ENCODE data around the gene EDEM3. TPM values are rescaled to one million over a fixed set of nuclear protein-coding genes. Genes with fewer than 3 reads are reported as not detected.

The EDEM3 gene
- total RNA-seq, 2 experiments from 2014 or later: 12.5 to 14.5 TPM

GRCh38 chr1:184669391-184669790 is 85.3 kb downstream of the EDEM3 start:
- TF ChIP-seq CTCF (IDR thresholded peaks at IDR 0.05): no peak
- no peaks in the 10 kb centered on the region for H3K4me1 Mint-ChIP-seq (ENCODE audit: low read depth)
- H3K27me3 Mint-ChIP-seq: peaks cover 25% of the 10 kb centered on the region
- no peak for DNase-seq
- H3K27ac Mint-ChIP-seq: no peak overlapping the region
- ChIA-PET POLR2A (no interaction called here), CTCF (no interaction called here)
- ATAC-seq: no peak
- no peak overlapping the region for H3K4me3 Mint-ChIP-seq
- H3K36me3 Mint-ChIP-seq (ENCODE audit: low read depth): no peaks in the 10 kb centered on the region
- no peaks in the 10 kb centered on the region for H3K9me3 Mint-ChIP-seq
- intact Hi-C loops (cut with micrococcal nuclease): no loop called here

GRCh38 chr1:184665360-184665759 is 89.3 kb downstream of the EDEM3 start:
- H3K36me3 Mint-ChIP-seq (ENCODE audit: low read depth): no peaks in the 10 kb centered on the region
- POLR2A ChIA-PET: no interaction called here
- peaks cover 12% of the 10 kb centered on the region for H3K27me3 Mint-ChIP-seq
- DNase-seq (no peak), ATAC-seq (no peak)
- intact Hi-C loops (cut with micrococcal nuclease): no loop called here
- H3K9me3 Mint-ChIP-seq: no peaks in the 10 kb centered on the region
- TF ChIP-seq CTCF (IDR thresholded peaks at IDR 0.05): no peak
- H3K27ac Mint-ChIP-seq: no peak overlapping the region
- CTCF ChIA-PET: interaction anchor here (1.1 to 2.3 kb wide), 2 partner anchors 12 to 45 kb away, joined by 3 to 19 read pairs; no protein-coding TSS in a partner anchor
- peaks cover 2% of the 10 kb centered on the region for H3K4me1 Mint-ChIP-seq (ENCODE audit: low read depth)
- H3K4me3 Mint-ChIP-seq: no peak overlapping the region

GRCh38 chr1:184664661-184665060 is 90.0 kb downstream of the EDEM3 start:
- ATAC-seq: no peak
- Mint-ChIP-seq H3K27ac (no peak overlapping the region), H3K36me3 (ENCODE audit: low read depth) (no peaks in the 10 kb centered on the region)

GRCh38 chr1:184664042-184664660 is 90.5 kb downstream of the EDEM3 start:
- Mint-ChIP-seq H3K36me3 (ENCODE audit: low read depth) (no peaks in the 10 kb centered on the region), H3K4me3 (no peak overlapping the region), H3K27ac (no peak overlapping the region), H3K9me3 (no peaks in the 10 kb centered on the region), H3K4me1 (ENCODE audit: low read depth) (peaks cover 2% of the 10 kb centered on the region), H3K27me3 (peaks cover 12% of the 10 kb centered on the region)
- CTCF ChIA-PET: interaction anchor here (0.6 to 2.3 kb wide), 36 partner anchors 8 to 659 kb away, joined by 3 to 19 read pairs (median 4); partner anchors contain the start of gene TSEN15
- peak; percentile 90 for ATAC-seq
- peak; percentile 70 for DNase-seq
- POLR2A ChIA-PET: no interaction called here
- intact Hi-C loops (cut with micrococcal nuclease): no loop called here
- TF ChIP-seq CTCF (IDR thresholded peaks at IDR 0.05): peak; percentile 94

More at GRCh38 chr1:184664661-184665060, 90.0 kb downstream of the EDEM3 start:
- H3K4me1 Mint-ChIP-seq (ENCODE audit: low read depth): peaks cover 2% of the 10 kb centered on the region
- no peak overlapping the region for H3K4me3 Mint-ChIP-seq
- peaks cover 12% of the 10 kb centered on the region for H3K27me3 Mint-ChIP-seq
- intact Hi-C loops (cut with micrococcal nuclease): no loop called here
- ChIA-PET POLR2A (no interaction called here), CTCF (interaction anchor here (1.0 to 2.3 kb wide), 27 partner anchors 7 to 659 kb away, joined by 3 to 19 read pairs (median 4); no protein-coding TSS in a partner anchor)
- TF ChIP-seq CTCF (IDR thresholded peaks at IDR 0.05): no peak
- H3K9me3 Mint-ChIP-seq: no peaks in the 10 kb centered on the region
- no peak for DNase-seq

- no peak overlapping the region for H3K4me3 Mint-ChIP-seq
- H3K27ac Mint-ChIP-seq: no peak overlapping the region
- ATAC-seq (no peak), DNase-seq (no peak)
- no peak for TF ChIP-seq CTCF (IDR thresholded peaks at IDR 0.05)
- peaks cover 12% of the 10 kb centered on the region for H3K27me3 Mint-ChIP-seq
- H3K4me1 Mint-ChIP-seq (ENCODE audit: low read depth): peaks cover 2% of the 10 kb centered on the region
- intact Hi-C loops (cut with micrococcal nuclease): no loop called here
- ChIA-PET POLR2A (no interaction called here), CTCF (no interaction called here)
- H3K9me3 Mint-ChIP-seq: no peaks in the 10 kb centered on the region
- H3K36me3 Mint-ChIP-seq (ENCODE audit: low read depth): no peaks in the 10 kb centered on the region
These were observed 92.9 kb downstream of the EDEM3 start for GRCh38 chr1:184661801-184662200.

Measured in activated CD8-positive, alpha-beta T cell treated with anti-CD3 and anti-CD28 coated beads for 36 hours (primary cell).